NCI-H524 (cell line): ENCODE results near the gene ROPN1.
A peak's percentile ranks its signal among the peaks of the same experiment; 100 is the strongest.
"Not testable (repeated sequence)": the region's sequence is repeated elsewhere in the genome, so short reads cannot be mapped to it uniquely, and the experiment has no call there.

Experiments used
- DNase-seq, 2 experiments: peaks; one replicate each; lab custom pipeline; 2025; lab: John Stamatoyannopoulos, UW

The ROPN1 gene

DNA sequence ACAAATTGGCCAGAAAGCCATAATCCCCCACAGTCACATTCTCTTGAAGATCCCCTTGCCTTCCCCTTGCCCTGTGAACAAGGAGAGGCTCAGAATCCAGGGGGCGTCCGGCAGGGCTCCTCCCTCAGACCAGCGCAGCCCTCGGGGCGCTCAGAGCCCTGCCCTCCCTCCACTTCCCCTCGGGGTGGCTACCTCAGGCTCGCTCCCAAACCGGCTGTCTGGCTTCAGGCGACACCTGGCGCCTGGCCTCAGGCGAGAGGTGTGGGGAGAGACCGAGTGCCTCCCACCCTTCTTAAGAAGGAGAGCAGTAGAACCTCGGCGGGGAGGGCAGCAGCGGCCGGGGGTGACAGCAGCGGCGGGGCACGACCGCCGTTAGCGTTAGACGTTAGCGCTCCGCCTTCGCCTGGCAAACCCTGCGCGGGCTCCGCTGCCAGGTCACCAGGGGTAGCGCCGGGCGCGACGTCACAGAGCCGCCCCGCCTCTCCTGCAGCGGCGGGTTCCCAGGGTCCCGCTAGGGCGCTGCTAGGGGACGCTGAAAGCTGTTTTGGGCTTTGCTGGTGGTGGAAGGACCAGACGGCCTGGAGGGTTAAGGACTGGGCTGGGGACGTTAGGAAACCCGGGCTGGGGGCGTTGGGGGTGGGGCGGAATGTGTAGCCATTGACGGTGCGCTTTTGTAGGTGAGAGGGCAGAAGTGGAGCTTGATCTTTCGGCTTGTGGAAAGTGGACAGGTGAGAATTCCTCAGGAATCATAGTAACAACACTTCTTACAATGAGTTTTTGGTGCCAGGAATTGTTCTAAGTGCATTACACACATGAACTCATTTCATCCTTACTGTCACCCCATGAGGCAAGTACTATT lies at the start of gene ROPN1:
Gene ROPN1 (minus strand): TSS at position 395 of the 859 bp plus-strand sequence. CDS start 11,643 bp downstream, outside the sequence.
- not testable (repeated sequence) for DNase-seq

DNA sequence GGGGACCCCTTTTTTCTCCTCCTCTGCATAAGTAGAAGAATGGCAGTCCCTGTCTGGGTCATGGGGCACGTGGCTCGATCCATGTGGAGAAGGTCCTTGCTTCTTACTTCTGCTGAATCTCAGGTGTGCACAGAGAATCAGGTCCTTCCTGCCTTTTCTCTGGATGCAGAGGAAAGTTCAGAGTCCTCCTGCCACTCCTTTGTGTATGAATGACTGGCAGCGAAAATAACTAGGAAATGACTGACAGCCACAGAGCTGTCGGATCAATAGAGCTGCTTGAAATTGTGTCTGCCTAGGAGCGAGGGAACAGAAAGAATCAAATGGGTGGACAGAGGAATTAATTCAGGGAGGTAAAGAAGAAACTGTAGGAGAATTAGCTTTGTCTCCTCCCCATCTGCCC lies 49.6 kb upstream of the ROPN1 start:
- no peak for DNase-seq

DNA sequence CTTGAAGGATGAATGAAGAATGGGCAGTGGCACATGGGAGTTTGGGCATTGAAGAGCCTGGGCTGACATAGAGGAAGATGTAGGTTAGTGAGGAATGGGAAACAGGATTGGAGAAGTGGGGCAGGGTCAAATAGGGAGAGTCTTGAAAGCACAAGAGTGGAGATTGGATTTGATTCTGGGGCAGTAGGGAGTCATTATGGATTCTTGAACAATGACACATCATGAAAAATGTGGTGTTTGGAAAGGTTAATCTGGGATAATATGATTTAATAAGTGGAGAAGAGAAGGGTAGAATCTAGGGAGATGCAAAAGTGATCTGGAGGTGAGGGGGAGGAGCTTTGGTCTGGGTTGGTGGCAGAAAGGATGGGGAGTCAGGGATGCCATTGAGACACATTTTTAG lies 45.4 kb upstream of the ROPN1 start:
- DNase-seq = no peak

DNA sequence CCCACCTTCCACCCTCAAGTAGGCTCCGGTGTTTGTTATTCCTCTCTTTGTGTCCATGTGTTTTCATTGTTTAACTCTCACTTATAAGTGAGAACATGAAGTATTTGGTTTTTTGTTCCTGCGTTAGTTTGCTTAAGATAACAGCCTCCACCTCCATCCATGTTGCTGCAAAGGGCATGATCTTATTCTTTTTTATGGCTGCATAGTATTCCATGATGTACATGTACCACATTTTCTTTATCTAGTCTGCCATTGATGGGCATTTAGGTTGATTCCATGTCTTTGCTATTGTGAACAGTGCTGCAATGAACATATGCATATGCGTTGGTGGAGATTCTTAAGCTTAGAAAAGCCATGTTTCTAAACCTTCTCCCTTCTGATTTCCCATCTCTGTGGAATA lies 44.3 kb upstream of the ROPN1 start:
- not testable (repeated sequence) for DNase-seq

DNA sequence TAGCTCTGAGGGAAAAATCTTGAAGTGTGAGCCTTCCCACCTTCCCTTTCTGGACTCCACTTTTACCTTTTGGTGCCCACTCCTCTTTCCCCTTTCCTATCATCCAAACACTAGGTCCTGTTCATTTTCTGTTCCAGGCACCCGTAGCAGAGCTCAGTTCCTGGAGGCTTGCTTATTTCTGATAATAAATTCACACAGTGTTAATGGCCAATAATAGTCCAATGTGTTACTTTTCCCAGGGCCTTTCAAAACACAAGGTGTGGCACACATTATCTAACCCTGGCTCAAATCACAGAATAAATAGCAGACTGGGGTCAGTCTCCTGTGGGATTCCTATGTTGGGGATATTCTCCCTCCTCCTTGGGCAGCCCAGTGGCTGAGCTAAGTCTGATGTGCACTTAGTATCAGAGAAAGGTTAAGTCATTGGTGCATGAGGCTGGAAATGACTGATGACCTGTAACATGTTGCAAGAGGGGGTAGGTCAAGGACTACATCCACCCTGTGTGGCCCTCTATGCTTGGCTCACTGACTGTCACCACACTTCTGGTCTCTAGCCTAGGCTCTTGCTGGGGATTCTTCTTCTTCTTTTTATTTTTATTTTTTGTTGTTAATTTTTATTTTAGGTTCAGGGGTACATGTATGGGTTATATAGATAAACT lies 43.7 kb upstream of the ROPN1 start:
- DNase-seq = no peak

DNA sequence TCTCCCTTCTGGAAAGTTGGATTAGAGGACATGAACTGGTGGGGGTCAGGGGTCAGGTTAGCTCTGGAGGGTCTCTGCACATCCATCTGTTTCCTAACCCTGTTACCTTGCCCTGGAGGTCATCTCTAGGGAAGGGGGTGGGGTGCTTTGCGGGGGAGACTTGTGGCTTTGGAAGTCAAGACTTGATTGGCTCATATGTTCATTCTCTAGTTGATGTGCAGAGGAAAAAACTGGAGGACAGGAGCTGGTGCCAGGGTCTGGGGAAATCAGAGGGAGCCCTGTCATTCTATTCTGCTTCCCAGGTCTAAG lies 42.9 kb upstream of the ROPN1 start:
- peak in 1 of 2 experiments; percentile 33 for DNase-seq

DNA sequence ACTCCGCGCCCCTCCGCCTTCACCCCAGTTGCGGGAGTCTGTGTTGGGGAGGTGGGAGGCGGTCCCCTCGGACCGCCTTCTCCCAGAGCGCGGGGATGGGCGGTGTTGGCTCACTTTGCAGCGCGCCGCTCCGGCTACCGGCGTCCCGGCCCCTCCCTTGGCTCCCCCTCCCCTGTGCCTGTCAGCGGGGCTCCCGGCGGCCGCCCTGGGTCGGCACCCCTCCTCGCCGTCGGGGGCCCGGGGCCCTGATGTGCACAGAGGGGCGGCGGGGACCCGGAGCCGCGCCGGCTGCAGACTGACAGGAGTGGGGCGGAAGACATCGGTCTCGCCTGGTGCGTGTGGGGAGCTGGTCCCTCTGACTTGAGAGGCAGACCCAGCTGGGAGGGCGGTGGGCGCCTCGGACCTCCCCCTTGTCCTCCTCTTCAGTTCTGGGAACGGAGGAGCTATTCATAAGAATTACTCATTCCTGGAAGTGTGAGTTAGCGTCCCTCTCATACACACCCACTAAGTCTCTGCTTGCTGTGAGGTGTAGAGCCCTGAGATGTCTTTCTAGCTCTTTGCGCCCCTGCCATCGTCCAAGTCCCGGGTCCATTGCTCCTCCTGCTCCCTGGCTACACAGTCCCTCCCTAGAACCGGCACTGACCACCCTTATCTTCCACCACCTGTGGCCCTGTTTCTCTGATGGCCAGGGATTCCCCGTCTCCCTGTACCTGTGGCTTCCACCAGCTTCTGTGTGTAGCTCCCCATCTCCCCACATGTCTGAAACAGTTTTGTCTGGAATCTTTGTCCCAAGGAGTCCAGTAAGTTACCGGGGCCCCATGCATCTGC lies 42.3 kb upstream of the ROPN1 start:
- DNase-seq = peak in 1 of 2 experiments; percentile 53

DNA sequence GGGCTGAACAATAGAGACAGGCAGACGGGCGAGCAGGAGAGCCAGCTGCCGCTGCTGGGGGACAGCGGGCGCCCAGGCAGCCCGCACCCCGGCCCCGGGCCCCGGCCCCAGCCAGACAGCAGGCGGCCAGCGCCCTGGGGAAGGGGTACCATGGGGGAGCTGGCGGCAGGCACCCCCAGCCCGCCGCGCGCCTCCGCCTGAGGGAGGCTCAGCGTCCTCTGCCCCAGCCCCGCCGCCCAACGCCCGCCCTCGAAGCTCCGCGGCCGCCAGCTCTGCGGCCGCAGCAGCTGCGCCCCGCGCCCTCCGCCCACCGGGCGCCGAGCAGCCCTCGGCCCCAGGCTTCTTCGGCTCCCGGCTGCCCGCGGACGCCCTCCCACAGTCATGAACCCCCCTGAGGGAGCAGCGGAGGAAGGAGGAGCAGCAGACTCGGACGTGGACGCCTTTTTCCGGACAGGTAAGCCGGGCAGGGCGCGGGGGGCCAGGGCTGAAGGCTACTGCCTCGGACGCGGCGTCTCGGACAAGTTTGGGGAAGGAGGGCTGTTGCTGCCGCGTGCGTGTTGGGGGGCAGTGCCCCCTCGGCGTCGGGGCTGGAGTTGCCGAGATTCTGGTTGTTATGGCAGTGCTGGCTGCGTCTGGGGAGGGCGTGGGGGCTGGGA lies 41.6 kb upstream of the ROPN1 start, which contains the start of gene KALRN:
Gene KALRN (plus strand): TSS at position 10 of the 656 bp plus-strand sequence.
- peak; percentile 29 to 48 for DNase-seq

DNA sequence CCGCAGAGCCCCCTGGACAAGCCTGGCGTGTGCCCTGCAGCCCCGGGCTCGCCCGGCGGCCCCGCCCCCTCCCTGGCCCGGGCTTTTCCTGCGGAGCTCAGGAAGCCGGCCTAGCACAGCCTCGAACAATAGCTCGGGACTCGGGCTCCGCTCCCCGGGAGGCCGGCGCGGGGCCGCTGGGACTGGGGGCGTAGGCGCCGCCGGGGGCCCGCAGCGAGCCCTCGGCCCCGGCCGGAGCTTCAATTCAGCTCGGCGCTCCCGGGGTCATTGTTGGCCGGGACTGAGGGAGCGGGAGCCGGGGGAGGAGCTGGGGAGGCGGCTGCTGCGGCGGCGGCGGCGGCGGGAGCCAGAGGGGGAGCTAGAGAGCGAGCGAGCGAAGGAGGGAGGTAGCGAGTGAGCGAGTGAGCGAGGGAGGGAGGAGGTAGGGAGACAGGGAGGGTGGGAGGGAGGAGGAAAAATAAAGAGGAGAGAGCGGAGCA lies 41.0 kb upstream of the ROPN1 start:
- peak; percentile 89 to 90 for DNase-seq

DNA sequence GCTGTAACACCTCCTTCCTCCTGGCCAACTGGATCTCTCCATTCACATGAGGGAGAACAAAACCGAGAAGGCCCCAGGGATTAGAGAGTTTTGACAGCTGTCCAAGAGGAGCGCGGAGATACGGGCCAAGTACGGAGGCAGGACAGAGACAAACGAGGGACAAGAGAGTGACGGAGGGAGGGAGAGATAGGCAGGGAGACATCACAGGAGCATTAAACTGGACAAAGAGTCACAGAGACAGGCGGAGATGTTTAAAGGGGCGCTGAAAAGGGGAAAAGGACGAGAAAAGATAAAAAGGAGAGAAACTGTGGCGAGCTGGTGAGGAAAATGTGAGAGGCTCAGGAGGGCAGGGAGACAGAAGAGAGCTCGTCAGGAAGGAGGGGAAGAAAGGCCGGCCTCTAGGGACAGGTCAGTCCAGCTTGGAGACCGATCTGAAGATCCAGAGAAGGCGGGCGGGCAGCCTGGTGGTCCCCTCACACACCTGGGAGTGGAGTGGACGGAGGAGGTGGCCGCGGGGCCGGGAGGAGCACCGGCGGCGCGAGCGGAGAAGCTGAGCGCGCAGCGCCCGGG lies 40.5 kb upstream of the ROPN1 start:
- DNase-seq = peak; percentile 99

DNA sequence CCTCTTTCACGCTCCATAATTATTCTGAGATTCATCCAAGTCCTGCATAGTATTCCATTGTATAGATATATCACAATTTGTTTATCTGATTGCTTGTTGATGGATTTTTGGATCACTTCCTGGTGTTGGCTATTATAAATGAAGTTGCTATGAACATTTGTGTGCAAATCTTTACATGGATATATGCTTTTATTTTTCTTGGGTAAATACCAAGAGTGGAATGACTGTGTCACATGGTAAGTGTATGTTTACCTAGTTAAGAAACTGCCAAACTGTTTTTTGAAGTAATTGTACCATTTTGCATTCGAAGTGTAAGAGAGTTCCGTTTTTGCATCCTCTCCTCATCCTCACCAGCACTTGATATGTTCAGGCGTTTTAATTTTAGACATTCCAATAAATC lies 34.6 kb upstream of the ROPN1 start:
- DNase-seq = no peak

DNA sequence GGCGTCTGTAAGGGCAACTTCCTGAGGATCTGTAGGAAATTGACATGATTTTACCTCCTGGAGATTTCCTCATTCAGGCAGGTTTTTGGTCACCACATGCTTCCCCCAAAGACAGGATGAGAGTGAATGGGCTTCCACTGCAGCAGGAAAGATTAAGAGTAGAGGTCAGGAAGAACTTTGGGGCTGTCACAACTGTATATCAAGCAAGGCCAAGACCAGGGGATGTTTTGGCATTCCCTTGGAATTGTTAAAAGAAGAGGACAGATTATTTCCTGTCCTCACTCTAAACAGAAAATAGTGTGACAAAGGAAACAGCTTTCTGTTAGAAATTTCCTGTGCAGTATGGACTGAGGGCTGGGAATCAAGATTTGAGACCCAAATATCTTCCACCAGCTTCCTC lies 31.6 kb upstream of the ROPN1 start:
- DNase-seq = not testable (repeated sequence)

DNA sequence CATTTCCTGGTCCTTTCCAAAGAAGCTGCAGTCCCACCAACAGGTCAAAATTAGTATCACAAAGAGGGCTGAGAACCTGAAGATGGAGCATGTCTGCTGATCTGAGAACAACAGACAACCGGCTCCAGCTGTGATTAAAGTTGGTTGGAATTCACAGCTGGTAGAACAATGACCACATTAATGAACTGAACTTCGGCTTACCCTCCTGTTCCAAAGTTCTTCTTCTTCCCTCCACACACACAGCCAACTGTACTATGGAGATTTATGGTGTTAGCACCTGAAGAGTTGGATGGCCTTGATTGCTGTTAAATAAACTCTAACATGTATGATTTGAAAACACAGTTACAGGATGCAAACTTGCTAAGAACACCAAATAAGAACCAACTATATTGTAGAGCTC lies 27.4 kb upstream of the ROPN1 start:
- DNase-seq = no peak

DNA sequence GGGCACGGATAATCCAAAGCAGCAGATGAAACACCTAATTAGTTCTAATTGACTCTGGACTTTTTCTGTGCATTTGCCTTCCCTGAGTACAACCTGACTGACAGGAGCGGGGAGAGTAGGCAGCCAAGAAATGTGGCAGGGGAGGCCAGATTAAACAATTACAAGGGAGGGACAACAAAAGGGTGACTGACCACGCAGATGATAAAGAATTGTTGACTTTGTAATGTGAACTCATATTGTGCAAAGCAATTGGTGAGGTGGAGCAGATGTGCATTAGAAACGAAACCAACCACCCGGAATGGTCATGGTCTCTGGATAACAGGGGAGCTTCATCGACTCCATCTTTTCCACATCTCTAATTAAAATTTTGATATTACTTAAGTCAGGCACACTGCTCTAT lies 25.6 kb upstream of the ROPN1 start:
- not testable (repeated sequence) for DNase-seq

DNA sequence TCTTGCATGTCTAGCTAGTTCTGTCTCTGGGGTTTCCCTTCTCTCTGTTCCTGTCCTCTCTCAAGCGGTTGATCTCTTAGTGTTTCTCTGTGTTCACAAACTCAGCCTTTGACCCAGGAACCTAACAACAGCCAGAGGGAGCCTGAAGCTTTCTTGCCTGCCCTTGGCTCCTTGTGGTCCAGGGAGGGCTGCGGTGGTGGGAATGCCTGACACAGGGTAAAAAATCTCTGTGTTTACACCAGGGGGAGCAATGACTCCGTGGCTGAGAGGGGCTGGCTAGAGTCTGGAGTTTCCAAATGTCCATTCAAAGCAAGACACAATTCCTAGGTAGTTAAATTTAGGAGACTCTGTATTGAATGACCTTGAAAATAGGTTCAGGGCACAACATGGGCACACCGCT lies 24.6 kb upstream of the ROPN1 start:
- DNase-seq = peak; percentile 73 to 86

DNA sequence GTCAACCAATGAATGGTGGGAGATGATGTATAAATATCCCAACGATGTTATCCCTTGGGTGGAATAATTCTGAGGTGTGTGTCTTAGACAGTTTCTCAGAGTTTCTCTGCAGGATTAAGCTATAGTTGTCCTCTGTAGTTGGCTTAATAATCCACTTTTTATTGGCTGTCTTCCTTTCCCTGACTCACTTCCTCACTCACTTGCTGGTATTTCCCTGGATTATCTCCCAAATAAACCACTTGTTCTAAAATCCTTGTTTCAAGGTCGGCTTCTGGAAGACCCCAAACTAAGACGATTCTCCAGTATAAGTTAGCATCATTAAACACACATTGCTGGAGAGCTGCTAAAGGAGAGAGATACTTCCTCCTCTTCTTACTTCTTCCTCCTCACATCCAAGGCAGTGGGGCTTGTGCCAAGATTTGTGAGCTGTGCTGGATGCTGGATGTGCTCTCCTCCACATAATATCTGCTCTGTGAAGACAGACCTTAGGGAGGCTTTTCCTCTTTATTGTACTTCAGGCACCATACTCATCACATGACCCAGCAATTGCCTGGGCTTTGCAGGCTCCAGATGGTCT lies 22.5 kb upstream of the ROPN1 start:
- DNase-seq = peak; percentile 81 to 91

DNA sequence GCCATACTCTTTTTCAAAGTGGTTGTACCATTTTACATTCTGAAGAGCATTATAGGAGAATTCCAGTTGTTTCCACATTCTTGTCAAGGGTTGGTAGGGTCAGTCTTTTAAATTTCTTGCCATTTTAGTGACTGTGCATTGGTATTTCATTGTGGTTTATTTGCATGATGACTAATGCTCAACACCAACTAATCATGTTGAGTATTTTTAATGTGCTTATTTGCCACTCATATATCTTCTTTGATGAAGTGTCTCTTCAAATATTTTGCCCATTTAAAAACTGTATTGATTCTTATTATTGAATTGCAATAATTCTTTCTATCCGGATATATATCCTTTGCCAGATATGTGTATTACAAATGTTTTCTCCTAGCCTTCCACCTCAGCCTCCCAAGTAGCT lies 16.4 kb upstream of the ROPN1 start:
- not testable (repeated sequence) for DNase-seq

DNA sequence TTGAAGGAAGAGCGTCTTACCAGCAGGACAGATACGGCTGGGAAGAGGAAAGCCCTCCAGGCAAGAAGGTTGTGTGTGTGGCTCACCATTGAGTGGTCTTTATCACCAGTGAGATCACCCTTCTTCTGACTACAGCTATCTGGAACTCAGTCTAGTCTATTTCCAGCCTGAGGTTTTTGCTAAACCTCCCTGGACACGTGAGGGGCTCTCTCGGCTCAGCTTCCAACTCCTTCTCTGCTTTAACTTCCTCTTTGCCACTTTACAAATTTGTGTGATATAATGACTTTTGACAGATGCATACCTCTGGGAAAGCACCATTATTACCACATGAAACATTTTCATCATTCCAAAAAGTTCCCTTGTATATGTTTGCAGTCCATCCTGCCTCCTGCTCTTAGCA lies 15.3 kb upstream of the ROPN1 start:
- DNase-seq = no peak

DNA sequence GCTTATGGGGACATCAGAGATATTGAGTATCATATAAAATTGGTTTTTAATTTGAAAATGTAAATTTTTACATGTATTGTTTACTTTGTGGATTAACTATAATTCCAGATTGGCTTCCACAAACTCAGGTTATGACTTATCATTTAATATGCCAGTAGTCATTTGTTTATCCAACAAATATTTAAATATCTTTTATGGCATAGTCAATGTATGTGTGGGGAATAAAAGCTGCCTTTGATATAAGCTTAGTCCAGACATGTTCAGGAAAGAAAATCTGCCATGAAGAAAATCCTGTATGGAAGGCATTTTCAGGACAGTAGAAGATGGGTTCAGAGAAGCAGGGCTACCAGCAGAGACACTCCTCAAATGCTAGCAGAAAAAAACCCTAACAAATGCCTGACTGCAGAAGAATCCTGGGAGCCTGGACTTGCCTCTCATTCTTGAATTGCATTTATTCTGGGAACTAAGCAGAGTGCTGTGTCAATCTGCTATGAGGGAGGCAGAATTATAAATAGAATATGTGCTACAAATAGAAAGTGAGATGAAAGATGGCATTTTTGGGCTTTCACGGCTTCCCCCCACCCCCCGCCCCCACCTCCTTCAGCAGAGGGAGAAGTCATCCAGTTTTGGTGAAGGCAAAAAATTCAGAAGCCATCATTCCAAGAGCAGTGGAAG lies 10.6 kb upstream of the ROPN1 start:
- DNase-seq = not testable (repeated sequence)

DNA sequence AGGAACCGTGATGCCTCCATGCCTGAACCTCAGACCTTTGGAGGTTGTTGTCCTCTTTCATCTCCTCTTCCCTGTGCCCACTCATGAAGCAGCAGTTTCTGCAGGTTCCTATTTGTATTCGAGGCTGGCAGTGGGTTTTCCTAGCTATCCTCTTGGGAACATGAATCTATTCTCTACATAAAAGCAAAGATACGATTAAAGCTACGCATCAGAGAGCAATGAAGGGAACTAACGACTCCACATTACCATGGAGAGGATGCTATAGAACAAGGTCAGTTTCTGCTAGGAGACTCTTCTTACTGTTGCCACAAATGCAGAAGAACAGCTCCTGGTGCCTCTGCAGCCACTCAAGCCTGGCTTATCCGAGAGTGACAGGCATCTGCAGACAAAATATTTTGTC lies 9.4 kb upstream of the ROPN1 start:
- not testable (repeated sequence) for DNase-seq

DNA sequence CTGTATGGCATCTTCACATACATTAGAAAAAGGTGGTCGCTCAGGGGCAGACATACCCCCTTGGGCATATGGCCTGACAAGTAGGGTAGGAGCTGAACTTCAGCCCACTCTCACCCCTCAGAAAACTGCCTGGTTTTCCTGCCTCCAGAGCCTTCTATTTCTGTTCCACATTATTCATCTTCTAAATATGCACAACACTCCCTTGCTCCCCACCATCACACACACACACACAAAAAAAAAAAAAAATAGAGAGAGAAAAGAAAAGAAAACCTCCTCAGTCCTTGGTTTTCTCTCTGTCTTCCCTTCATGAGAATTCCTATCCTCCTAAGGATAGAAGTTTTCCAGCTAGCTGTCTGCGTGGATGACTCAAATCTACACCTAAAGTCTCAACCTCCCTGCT lies 5.6 kb upstream of the ROPN1 start:
- DNase-seq = no peak
